ENCODE measurements around the gene CTTNBP2NL. TPM values are rescaled to one million over a fixed set of nuclear protein-coding genes. Genes with fewer than 3 reads are reported as not detected.

Gene CTTNBP2NL
- total RNA-seq, 1 experiment from 2014 or later, result 11.1 TPM

GRCh38 chr1:112506306-112506705, 110.3 kb downstream of the CTTNBP2NL start:
- DNase-seq (ENCODE audit: low read depth), result no peak

- no peak for DNase-seq (ENCODE audit: low read depth)
These were observed 110.7 kb downstream of the CTTNBP2NL start for GRCh38 chr1:112506731-112507130.

- DNase-seq (ENCODE audit: low read depth), result no peak
These were observed 111.3 kb downstream of the CTTNBP2NL start for GRCh38 chr1:112507336-112507735.

DNA sequence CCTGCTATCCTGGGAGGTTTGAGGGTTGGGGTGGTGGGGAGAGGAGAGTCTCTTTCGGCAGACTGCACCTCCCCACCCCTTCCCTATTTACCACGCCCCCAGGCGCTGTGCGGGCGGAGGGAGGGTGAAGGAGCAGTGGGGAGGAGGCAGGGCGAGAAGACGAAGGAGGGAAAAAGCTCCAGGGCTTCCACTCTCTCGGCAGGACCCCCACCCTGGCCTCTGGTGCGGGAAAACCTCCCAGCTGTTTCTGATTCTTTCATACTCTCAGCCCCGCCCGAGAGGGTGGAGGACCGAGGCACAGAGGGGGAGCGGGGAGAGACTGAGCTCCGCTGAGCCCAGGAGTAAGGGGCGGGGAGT, 111.9 kb downstream of the CTTNBP2NL start:
- peak; percentile 42 for DNase-seq (ENCODE audit: low read depth)

DNA sequence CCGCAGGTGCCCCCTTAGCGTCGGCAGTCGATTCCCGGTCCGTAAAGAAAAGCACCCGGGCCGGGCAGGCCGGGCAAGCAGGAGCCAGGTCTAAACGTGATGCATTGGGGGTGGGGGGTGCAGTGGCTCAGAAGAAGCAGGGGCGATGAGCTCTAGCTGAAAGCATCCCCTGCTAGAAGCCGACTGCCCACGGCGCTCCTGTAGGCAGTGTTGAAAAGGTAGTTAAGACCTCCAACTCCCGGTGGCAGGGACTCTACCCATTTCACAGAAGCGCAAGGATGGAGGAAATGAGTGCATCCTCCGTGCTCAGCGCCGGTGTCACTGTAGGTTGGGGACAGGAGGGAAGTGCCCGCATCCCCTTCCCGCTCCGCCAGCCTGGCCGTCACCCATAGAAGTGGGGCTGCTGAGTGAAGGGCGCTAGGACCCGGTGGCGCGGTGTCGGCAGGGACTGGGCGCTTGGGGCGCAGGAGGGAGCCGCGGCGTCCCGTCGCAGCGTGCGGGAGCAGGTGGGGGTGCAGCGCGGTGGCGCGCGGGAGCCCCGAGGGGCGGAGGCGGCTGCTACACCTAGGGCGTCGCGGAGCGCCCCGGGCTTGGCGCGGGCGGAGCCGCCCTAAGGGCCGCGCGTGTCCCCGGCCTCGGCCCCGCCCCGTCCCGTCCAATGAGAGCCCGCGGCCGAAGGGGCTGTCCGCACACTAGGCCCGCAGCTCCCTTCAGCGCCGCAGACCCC, 112.4 kb downstream of the CTTNBP2NL start, which contains the start of gene WNT2B:
WNT2B (plus strand) TSS at position 688 of the 727 bp plus-strand sequence. CDS start 298 bp downstream, outside the sequence.
- DNase-seq (ENCODE audit: low read depth), result peak; percentile 62

- no peak for DNase-seq (ENCODE audit: low read depth)
These were observed 113.1 kb downstream of the CTTNBP2NL start for GRCh38 chr1:112509005-112509659.

DNA sequence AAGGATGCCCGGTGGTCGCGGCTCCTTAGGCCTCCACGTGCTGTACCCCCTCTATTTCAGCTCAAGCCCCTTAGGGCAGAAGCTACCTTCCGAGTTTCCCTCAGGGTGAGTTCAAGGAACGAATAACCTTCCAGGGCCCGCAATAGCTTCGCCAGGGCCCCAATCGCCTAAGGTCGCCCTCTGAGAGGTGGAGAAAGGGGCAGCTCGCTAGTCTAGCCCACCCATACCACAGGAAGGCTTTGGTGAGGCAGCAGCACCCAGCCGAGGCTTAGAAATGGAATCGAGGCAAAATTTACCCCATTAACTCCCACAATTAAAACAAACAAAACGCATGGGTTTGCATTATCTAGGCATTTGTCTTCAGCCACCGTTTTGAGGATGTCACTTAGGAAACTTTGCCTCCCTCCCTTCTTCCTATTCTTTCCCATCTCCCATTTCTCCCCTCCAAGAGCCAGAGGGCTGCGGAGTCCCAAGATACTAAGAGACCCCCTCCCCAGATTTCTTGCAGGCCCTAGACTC, 113.7 kb downstream of the CTTNBP2NL start:
- no peak for DNase-seq (ENCODE audit: low read depth)

DNA sequence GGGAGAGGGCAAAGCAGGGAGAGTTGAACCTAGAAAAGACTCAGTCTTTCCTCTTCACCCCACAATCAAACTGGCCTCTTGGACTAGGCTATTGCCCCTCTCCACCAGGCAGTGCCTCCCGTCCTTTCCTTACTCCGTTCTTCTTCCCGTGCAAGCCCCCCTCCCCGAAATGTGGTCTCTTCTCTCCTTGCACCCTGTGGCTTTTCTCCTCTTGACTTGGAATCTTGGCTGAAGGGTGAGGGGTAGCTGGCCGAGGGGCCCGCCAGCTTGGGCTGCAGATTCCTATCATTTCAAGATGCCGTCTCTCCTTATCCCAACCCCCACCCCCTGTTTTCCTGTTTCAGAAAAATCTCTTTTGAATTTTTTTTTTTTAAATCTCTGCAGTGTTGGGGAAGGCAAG, 114.3 kb downstream of the CTTNBP2NL start:
- DNase-seq (ENCODE audit: low read depth), result no peak

Other genes starting within 250 kb of the CTTNBP2NL start
- 0.12 and 0.40 TPM in 2 replicates for gene WNT2B, start 112.8 kb downstream of the CTTNBP2NL start, total RNA-seq (2014; rRNA removed; shearing (Covaris generic))
- gene ST7L, start 222.9 kb downstream of the CTTNBP2NL start, total RNA-seq (2014; rRNA removed; shearing (Covaris generic)), result 29.6 and 31.5 TPM in 2 replicates
- 322 and 342 TPM in 2 replicates for gene CAPZA1, start 223.6 kb downstream of the CTTNBP2NL start, total RNA-seq (2014; rRNA removed; shearing (Covaris generic))

Data from Daoy (cell line).